GM21360 (cell line): Measurements from ENCODE around the gene MGAT4D.
"Not testable (repeated sequence)": the region's sequence is repeated elsewhere in the genome, so short reads cannot be mapped to it uniquely, and the experiment has no call there.

Experiments used
- ATAC-seq: cut with Tn5 transposase; IDR thresholded peaks from one replicate; pipeline ENCODE4 v1.9.1; 2021; ENCODE audit warnings: mild to moderate bottlenecking, moderate library complexity; ENCODE audit not compliant: unreplicated experiment

Gene MGAT4D

DNA sequence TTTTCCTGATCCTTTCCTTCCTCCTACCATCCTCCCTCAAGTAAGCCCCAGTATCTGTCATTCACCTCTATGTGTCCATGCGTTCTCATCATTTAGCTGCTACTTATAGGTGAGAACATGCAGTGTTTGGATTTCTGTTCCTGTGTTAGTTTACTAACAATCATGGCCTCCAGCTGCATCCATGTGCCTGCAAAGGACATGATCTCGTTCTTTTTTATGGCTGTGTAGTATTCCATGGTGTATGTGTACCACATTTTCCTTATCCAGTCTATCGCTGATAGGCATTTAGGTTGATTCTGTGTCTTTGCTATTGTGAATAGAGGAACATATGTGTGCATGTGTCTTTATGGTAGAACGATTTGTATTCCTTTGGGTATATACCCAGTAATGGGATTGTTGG lies 53.7 kb downstream of the MGAT4D start:
- not testable (repeated sequence) for ATAC-seq

DNA sequence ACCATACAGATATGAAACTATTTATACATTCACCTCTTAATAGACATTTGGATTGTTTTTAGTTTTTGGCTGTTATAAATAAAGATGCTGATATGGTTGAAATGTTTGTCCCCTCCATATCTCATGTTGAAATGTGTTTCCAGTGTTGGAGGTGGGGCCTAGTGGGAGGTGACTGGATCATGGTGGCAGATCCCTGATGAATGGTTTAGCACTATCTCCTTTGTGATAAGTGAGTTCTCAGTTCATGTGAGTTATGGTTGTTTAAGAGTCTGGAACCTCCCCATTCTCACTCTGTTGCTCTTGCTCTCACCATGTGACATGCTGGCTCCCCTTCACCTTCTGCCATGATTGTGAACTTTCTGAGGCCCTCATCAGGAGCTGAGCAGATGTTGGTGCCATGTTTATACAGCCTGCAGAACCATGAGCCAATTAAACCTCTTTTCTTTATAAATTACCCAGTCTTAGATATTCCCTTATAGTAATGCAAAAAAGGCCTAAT lies 58.4 kb downstream of the MGAT4D start:
- ATAC-seq: no peak

DNA sequence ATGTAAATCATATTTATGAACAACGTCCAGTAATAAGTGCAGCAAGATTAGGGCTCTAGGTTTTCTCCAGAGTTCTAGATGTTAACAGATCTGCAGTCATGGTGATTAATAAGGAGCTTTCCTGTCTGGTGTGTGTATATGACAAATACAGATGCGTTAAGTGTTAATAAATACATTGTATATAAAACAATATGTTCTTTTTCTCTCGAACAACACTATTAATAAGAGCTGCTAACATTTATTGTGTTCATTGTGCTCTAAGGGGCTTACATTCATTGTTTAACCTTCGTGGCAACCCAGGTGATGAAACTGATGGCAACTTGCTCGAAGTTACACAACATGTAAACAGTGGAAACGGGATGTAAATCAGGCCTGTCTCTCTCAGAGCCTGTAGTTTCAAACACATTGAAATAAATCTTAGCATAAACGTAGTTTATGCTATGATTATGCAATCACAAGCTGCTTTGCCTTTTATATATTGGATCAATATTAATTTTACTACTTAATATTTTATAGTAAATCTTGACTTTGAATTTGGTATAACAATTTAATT lies 70.1 kb downstream of the MGAT4D start:
- peak; percentile 4 for ATAC-seq

DNA sequence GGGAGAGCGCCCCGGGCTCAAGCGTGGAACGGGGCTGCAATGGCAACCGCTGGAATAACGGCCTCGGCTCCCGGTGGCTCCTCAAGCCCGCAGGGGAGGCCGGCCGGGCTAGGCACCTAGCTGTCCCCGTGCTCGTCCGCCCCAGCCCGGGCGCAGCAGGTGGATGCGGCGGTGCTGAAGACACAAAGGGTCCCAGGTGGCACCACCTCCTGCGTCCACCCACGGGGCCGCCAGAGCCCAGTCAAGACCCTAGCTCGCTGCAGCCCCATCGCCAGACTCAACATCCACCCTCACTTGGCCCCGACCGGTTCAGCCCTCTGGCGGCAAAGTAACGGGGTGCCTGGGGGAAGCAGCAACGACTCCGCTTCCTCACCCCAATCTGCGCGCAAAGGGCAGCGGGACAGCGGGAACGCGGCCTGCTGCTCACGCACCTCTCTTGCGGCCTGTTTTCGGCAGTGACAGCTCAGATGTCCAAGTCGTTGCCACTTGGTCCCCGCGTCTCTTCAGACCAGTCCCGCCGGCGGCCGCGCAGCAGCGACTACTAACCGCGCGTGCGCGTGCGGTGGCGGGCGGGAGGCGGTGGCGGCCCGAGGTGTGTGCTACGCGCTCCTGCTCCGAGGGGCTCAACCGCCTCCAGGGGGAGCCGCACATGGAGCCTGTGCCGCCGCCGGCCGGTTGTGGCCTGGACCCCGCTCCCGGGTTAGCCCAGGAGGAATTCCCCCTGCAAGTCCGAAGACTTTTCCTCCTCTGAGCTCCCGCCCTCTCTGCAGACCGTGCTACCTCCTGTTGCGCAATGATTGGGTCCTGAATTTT lies 70.8 kb downstream of the MGAT4D start, which contains the start of gene CLGN:
Gene CLGN, minus strand, starts transcription at position 543 of the 813 bp plus-strand sequence. CDS start 14,570 bp downstream, outside the sequence.
- ATAC-seq: peak; percentile 85

DNA sequence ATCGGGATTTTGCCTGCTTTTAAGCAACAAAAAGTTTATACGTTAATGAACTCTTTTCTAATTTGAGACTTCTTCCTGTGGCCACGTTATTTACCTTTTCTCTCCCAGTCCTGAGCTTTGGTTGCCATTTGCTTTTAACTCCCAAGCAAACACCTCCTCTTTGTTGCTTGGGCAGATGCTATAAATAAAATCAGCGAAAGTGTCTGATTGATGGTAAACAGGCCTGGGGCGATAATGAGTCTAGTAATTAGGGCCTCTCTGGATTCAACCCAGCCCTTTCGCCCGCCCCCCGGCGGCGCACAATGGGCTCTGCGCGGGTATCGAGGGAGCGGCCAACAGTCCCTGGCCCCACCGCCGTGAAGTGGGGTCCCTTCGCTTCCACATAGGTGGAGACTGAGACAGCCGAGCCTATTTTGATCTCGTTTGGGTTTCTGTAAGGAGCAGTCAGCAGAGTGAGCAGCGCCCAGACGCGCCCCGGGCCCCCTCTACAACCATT lies 71.4 kb downstream of the MGAT4D start:
- ATAC-seq: peak; percentile 38

DNA sequence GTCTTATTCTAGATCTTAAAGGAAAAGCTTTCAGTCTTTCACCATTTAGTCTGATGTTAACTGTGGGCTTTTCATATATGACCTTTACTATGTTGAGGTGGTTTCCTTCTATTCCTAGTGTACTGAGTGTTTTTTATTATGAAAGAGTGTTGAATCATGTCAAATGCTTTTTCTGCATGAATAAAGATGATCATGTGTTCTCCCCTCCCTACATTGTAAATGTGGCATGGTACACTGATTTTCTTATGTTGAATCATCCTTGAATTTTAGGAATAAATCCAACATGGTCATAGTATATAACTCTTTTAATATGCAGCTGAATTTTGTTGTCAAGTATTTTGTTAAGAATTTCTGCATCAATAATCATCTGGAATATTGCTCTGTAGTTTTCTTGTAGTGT lies 75.0 kb downstream of the MGAT4D start:
- ATAC-seq: no peak

DNA sequence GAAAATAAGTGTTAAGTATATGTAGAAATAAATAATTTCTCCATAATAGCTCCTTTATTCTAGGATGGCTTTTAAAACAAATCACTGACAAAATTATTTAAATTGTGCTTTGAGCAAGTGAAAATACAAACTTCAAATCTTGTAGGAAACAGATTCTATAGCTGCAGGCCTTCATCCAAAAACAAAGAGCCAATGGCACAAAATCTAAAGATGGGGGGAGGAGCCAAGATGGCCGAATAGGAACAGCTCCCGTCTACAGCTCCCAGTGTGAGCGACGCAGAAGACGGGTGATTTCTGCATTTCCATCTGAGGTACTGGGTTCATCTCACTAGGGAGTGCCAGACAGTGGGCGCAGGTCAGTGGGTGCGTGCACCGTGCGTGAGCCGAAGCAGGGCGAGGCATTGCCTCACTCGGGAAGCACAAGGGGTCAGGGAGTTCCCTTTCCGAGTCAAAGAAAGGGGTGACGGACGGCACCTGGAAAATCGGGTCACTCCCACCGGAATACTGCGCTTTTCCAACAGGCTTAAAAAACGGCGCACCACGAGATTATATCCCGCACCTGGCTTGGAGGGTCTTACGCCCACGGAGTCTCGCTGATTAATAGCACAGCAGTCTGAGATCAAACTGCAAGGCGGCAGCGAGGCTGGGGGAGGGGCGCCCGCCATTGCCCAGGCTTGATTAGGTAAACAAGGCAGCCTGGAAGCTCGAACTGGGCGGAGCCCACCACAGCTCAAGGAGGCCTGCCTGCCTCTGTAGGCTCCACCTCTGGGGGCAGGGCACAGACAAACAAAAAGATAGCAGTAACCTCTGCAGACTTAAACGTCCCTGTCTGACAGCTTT lies 84.7 kb downstream of the MGAT4D start:
- not testable (repeated sequence) for ATAC-seq

DNA sequence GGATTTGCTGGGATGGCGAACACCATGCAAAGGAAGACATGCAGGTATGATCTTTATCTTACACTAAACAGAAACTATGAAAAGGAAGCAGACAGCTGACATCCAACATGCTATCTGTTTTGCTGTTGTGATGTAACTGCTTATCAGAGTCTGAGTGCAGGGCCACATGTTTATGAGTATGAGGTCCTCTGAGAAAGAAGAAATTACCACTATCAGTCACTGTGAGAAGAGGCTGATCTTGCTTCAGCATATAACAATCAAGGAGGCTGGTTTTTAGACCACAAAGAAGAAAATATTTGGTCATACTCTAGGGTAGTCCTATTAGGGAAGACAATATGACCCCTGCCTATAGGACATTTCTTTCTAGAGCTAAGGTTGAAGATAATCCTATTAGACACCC lies 89.1 kb downstream of the MGAT4D start:
- no peak for ATAC-seq

- no peak for ATAC-seq
Measured at GRCh38 chr4:140406292-140406691, 91.8 kb downstream of the MGAT4D start.

GRCh38 chr4:140400111-140400510 lies 98.0 kb downstream of the MGAT4D start:
- ATAC-seq: no peak

GRCh38 chr4:140395668-140396067 lies 102.4 kb downstream of the MGAT4D start:
- no peak for ATAC-seq
